HepG2 (cell line): ENCODE data around the gene ADRA2B. TPM values are rescaled to one million over a fixed set of nuclear protein-coding genes. Genes with fewer than 3 reads are reported as not detected.

ENCODE experiments used
- KIAA2018 ChIP-seq: sonication (generic); formaldehyde crosslinking; IDR thresholded peaks from 2 replicates; pipeline ENCODE4 v1.5.0; 2020; ENCODE audit warnings: mild to moderate bottlenecking, missing genetic modification reagents, borderline replicate concordance
- ZFP36 ChIP-seq: fragments of 150-350 bp; IDR thresholded peaks from 2 replicates; pipeline ENCODE4 v1.6.1; 2018; ENCODE audit warnings: borderline replicate concordance, low read length, low read depth; ENCODE audit not compliant: partially characterized antibody
- ZSCAN29 ChIP-seq: sonication (generic); formaldehyde crosslinking; conservative IDR thresholded peaks from 2 replicates; pipeline ENCODE4 v1.4.0; 2020; ENCODE audit warnings: mild to moderate bottlenecking, missing genetic modification reagents
- polyA plus RNA-seq, 8 experiments: library from polyadenylated mRNA; depleted of rRNA in 3 of 8; stranded (reverse) in 7 of 8; unstranded in 1 of 8; fragments of >200 nt; fragmentation: Illumina TruSeq in 4 of 8; extraction: Trizol in 4 of 8; gene quantifications; 2 replicates each; pipeline versions ENCODE4 v1.2.1 to v1.2.3, GENCODE V29; 2011 to 2016; ENCODE audit warnings: low read depth in 4 of 8, missing spikeins in 1 of 8, mixed read lengths in 1 of 8; ENCODE audit not compliant: insufficient read depth in 1 of 8
- total RNA-seq, 5 experiments: library from RNA; depleted of rRNA; stranded (reverse); fragments of >200 nt; fragmentation: Illumina TruSeq; extraction: Trizol; gene quantifications; 2 replicates each; pipeline ENCODE4 v1.2.3, GENCODE V29; 2016; ENCODE audit warnings: low read depth in 1 of 5

ADRA2B gene
- total and polyA plus RNA-seq, 2 of the 13 experiments (the other 11 are each of a cell fraction or from before 2014, with no cell fraction given): not detected

GRCh38 chr2:96143231-96143847, 27.0 kb upstream of the ADRA2B start (continued):
- TF ChIP-seq KIAA2018 (CRISPR knock-in tag): no peak
- TF ChIP-seq ZSCAN29: no peak
- TF ChIP-seq ZFP36: no peak
